Vagina (tissue), 2 donors: ENCODE measurements around the gene ELMOD3.

Source experiments
- CTCF ChIP-seq, 3 experiments: fragments of 450-650 bp in 2 of 3; fragments of 200-600 bp in 1 of 3; sonication (generic) in 1 of 3; IDR thresholded peaks; one replicate each; pipeline ENCODE4 v1.5.1; 2017 to 2019; ENCODE audit warnings: antibody characterized with exemption in 3 of 3, mild to moderate bottlenecking in 2 of 3, moderate library complexity in 2 of 3
- POLR2AphosphoS5 ChIP-seq, 2 donors: sonication (generic); formaldehyde crosslinking; IDR thresholded peaks; one replicate each; pipeline ENCODE4 v1.9.0; 2017; ENCODE audit warnings: antibody characterized with exemption in 2 of 2, mild to moderate bottlenecking in 2 of 2, low read depth in 1 of 2; ENCODE audit not compliant: insufficient read depth in 1 of 2

GRCh38 chr2:85427300-85427835 lies 72.8 kb downstream of the ELMOD3 start:
- TF ChIP-seq POLR2AphosphoS5 (IDR thresholded peaks at IDR 0.05; ENCODE audit: insufficient read depth in 1 of 2, low read depth in 1 of 2) (no peak), CTCF (IDR thresholded peaks at IDR 0.05) (no peak)
